NCI-H345 treated with DMSO at 0.1 percent for 48 hours (cell line): ENCODE data around the gene GIN1.
"Not testable (repeated sequence)": the region's sequence is repeated elsewhere in the genome, so short reads cannot be mapped to it uniquely, and the experiment has no call there.

Source experiments
- DNase-seq: peaks from one replicate; lab custom pipeline; 2025; ENCODE audit not compliant: unreplicated experiment; lab: John Stamatoyannopoulos, UW

The GIN1 gene

GRCh38 chr5:103119765-103120606 lies at the start of gene GIN1, which contains the start of gene PPIP5K2:
TSS of gene GIN1 (minus strand) at chr5:103120138. CDS start at chr5:103108707, 11,431 bp downstream.
TSS of gene PPIP5K2 (plus strand) at chr5:103120301. CDS start at chr5:103129590, 9,289 bp downstream.
- peak; percentile 86 for DNase-seq

- DNase-seq = no peak
These were observed 46.8 kb upstream of the GIN1 start for GRCh38 chr5:103166706-103167105.

- DNase-seq = no peak
These were observed 31.2 kb upstream of the GIN1 start for GRCh38 chr5:103151156-103151555.

GRCh38 chr5:103148213-103148612 lies 28.3 kb upstream of the GIN1 start:
- no peak for DNase-seq

GRCh38 chr5:103145196-103145595 lies 25.3 kb upstream of the GIN1 start:
- no peak for DNase-seq

- not testable (repeated sequence) for DNase-seq
These were observed 22.2 kb upstream of the GIN1 start for GRCh38 chr5:103142132-103142531.

GRCh38 chr5:103139264-103139865 lies 19.4 kb upstream of the GIN1 start:
- DNase-seq = peak; percentile 51

GRCh38 chr5:103138202-103138690 lies 18.3 kb upstream of the GIN1 start:
- no peak for DNase-seq

GRCh38 chr5:103135461-103135860 lies 15.5 kb upstream of the GIN1 start:
- no peak for DNase-seq

- no peak for DNase-seq
These were observed 13.3 kb upstream of the GIN1 start for GRCh38 chr5:103133231-103133630.

- no peak for DNase-seq
These were observed 12.7 kb upstream of the GIN1 start for GRCh38 chr5:103132684-103133083.

GRCh38 chr5:103128202-103128601 lies 8.3 kb upstream of the GIN1 start:
- DNase-seq = no peak

GRCh38 chr5:103127292-103127817 lies 7.4 kb upstream of the GIN1 start:
- DNase-seq = no peak

GRCh38 chr5:103126557-103126956 lies 6.6 kb upstream of the GIN1 start:
- DNase-seq = no peak

- DNase-seq = no peak
These were observed 2.3 kb upstream of the GIN1 start for GRCh38 chr5:103122242-103122641.

GRCh38 chr5:103120607-103121200 lies 766 bp upstream of the GIN1 start:
- no peak for DNase-seq

- DNase-seq = no peak
These were observed 721 bp downstream of the GIN1 start for GRCh38 chr5:103119070-103119764.

- no peak for DNase-seq
These were observed 2.4 kb downstream of the GIN1 start for GRCh38 chr5:103117471-103117991.

GRCh38 chr5:103114440-103114839 lies 5.5 kb downstream of the GIN1 start:
- no peak for DNase-seq

- no peak for DNase-seq
These were observed 7.0 kb downstream of the GIN1 start for GRCh38 chr5:103112910-103113309.

GRCh38 chr5:103111468-103111867 lies 8.5 kb downstream of the GIN1 start:
- DNase-seq = no peak
